ACC112 (cell line): ENCODE results near the gene WNT9A.

Experiments used
- H2AFZ ChIP-seq: fragments of 200-600 bp; sonication (generic); one replicate; pipeline ENCODE4 v1.6.0; 2017; ENCODE audit warnings: antibody characterized with exemption, low read length; ENCODE audit not compliant: unreplicated experiment
- H3K27ac ChIP-seq: fragments of 200-600 bp; sonication (generic); 2 replicates; pipeline ENCODE4 v1.5.1; 2014; ENCODE audit warnings: low read depth, mild to moderate bottlenecking, antibody characterized with exemption, low read length, moderate library complexity
- H3K27me3 ChIP-seq: fragments of 200-600 bp; sonication (generic); 2 replicates; pipeline ENCODE4 v1.6.1; 2014; ENCODE audit warnings: mild to moderate bottlenecking, antibody characterized with exemption, low read length, moderate library complexity, mixed read lengths; ENCODE audit not compliant: insufficient read depth
- H3K36me3 ChIP-seq: fragments of 200-600 bp; sonication (generic); 2 replicates; pipeline ENCODE4 v1.6.1; 2016; ENCODE audit warnings: mild to moderate bottlenecking, antibody characterized with exemption, low read length, moderate library complexity, mixed read lengths; ENCODE audit not compliant: insufficient read depth
- H3K4me1 ChIP-seq: fragments of 200-600 bp; sonication (generic); one replicate; pipeline ENCODE4 v1.6.1; 2016; ENCODE audit warnings: low read length, mixed read lengths; ENCODE audit not compliant: insufficient read depth, unreplicated experiment, control insufficient read depth
- H3K4me3 ChIP-seq: fragments of 200-600 bp; sonication (generic); 2 replicates; pipeline ENCODE4 v1.5.1; 2014; ENCODE audit warnings: mild to moderate bottlenecking, low read depth, low read length
- H3K79me2 ChIP-seq: fragments of 200-600 bp; sonication (generic); one replicate; pipeline ENCODE4 v1.6.0; 2016; ENCODE audit warnings: low read length; ENCODE audit not compliant: control insufficient read depth, unreplicated experiment, insufficient read depth

The WNT9A gene

DNA sequence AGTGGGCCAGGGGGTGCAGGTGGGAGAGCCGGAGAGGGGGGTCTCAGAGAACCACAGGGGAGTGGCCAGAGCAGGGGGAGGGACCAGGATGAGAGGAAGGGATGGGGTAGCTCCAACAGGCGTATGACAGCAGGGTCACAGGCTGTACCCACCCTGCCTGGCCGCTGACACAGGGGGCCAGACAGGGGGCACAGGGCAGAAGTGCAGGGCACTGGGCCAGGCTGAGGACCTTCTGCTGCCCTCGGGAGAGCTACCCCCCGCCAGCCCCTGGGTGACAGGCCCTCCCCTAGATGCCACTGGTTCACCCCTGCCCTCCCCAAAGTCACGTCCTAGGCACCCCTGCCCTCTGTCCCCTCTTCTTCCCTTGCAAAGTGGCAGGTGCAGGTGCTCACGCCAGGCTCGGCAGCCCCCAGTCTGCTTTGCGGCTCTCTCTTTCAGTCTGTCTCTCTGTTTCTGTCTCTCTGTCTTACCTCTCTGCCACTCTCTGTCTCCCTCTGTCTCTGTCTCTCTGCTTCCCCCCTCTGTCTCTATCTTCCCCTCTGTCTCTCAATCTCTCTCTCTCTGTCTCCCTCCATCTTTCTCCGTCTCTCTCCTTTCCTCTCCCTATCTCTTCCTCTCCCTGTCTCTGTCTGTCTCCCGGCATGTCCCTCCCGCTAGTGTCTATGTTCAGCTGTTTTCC lies 48.5 kb downstream of the WNT9A start:
- Histone ChIP-seq H3K27me3 (no peaks in the 10 kb centered on the region), H2AFZ (no peak overlapping the region), H3K27ac (no peak overlapping the region), H3K79me2 (no peaks in the 10 kb centered on the region), H3K4me3 (no peak overlapping the region), H3K4me1 (no peaks in the 10 kb centered on the region), H3K36me3 (no peaks in the 10 kb centered on the region)

DNA sequence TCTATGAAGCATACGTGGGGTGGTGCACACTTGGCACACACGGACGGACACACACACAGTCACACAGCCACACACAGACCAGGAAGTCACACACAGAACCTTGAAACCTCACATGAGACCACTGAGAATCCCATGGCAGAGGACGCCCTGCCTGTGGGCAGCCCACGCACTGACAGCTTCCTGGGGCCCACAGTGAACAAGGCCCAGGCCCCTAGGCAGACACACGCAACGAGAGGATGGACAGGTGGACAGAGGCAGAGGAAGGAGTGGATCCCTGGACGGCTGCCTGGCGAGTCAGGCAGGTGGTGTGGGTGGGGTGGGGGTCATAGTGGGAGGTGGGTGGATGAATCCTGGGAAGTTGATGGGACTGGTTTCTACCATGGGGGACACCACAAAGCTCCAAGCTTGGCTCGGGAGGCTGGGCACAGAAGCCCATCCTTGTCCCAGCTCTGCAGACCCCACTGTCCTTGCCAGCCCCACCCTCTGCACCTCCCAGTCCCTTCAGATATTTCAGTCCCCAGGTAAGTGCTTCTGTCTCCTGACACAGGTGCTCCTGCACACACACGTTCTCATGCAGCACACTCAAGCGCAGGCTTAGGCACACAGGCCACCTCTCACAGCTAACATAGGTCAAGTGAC lies 49.1 kb downstream of the WNT9A start:
- Histone ChIP-seq H3K79me2 (no peaks in the 10 kb centered on the region), H3K4me3 (no peak overlapping the region), H2AFZ (no peak overlapping the region), H3K27ac (no peak overlapping the region), H3K4me1 (no peaks in the 10 kb centered on the region), H3K36me3 (no peaks in the 10 kb centered on the region), H3K27me3 (no peaks in the 10 kb centered on the region)

DNA sequence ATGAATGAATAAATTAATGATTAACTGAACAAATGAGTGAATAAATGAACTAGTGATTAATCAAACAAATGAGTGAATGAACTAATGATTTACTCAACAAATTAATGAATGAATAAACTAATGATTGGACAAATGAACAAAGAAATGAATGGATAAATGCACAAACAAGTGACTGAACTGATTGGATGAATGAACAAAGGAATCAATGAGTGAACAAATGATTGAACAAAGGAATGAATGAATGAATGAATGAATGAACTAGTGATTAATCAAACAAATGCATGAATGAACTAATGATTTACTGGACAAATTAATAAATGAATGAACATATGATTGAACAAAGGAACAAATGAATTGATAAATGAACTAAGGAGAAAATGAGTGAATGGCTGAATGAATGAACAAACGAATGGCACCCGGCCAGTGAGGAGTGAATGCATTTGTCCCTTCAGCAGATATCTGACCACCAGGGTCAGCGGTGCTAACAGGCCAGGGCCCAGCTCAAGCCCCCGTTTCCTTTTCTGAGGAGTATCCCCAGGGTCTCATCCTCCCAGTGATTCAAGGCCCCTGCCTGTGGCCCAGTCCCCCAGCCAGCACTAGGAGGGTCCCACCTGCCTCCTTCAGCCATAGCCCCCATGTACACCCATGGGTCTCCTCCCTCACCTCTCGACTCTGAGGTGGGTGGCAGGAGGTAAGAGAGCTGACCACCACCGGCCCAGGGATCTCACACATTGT lies 49.9 kb downstream of the WNT9A start:
- no peaks in the 10 kb centered on the region for H3K4me1 ChIP-seq
- no peaks in the 10 kb centered on the region for H3K36me3 ChIP-seq
- no peak overlapping the region for H2AFZ ChIP-seq
- no peaks in the 10 kb centered on the region for H3K79me2 ChIP-seq
- H3K4me3 ChIP-seq: no peak overlapping the region
- H3K27ac ChIP-seq: no peak overlapping the region
- no peaks in the 10 kb centered on the region for H3K27me3 ChIP-seq

DNA sequence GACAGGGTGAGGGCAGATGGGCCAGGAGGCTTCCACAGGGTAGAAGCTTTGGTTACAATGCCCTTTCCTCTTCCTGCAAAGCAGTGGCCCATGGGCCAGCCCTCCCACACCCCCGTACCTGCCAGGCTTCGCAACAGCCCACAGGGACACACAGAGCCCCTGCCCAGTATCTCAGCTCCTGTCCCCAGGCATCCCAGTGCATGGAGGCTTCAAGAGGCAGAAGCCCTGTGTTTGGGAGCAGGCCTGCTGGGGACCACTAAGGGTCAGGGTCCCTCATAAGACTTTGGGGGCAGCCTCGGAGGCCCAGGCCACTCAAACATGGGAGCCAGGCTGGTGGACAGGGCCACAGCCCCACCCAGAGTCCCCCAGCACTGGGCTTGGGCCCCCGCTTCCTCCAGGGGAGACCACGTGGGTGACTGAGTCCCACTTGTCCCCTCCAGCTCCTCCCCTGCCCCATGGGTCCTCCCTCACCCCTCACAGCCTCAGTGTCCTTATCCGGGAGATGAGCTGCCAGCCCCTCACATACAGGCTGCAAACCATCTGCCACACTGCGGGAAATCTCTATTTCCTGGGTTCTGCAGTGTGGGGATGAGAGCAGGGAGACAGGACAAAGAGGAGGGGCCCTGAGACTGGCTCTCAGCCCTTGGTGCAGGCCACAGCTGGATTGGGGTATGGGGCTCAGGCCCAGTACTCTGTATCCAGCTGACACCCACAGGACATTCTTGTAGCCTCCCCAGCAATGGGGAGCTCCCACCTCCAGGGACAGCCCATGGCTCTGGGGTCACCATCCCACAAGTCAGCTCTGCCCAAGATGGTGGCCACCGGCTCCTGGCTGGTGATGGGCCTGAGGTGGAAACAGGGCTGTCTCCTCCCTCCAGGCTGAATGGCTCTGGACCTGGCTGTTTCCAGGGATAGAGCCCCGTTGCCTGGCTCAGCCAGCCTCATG lies 50.7 kb downstream of the WNT9A start:
- Histone ChIP-seq H3K4me1 (no peaks in the 10 kb centered on the region), H3K27me3 (no peaks in the 10 kb centered on the region), H2AFZ (no peak overlapping the region), H3K27ac (no peak overlapping the region), H3K4me3 (no peak overlapping the region), H3K79me2 (no peaks in the 10 kb centered on the region), H3K36me3 (no peaks in the 10 kb centered on the region)

DNA sequence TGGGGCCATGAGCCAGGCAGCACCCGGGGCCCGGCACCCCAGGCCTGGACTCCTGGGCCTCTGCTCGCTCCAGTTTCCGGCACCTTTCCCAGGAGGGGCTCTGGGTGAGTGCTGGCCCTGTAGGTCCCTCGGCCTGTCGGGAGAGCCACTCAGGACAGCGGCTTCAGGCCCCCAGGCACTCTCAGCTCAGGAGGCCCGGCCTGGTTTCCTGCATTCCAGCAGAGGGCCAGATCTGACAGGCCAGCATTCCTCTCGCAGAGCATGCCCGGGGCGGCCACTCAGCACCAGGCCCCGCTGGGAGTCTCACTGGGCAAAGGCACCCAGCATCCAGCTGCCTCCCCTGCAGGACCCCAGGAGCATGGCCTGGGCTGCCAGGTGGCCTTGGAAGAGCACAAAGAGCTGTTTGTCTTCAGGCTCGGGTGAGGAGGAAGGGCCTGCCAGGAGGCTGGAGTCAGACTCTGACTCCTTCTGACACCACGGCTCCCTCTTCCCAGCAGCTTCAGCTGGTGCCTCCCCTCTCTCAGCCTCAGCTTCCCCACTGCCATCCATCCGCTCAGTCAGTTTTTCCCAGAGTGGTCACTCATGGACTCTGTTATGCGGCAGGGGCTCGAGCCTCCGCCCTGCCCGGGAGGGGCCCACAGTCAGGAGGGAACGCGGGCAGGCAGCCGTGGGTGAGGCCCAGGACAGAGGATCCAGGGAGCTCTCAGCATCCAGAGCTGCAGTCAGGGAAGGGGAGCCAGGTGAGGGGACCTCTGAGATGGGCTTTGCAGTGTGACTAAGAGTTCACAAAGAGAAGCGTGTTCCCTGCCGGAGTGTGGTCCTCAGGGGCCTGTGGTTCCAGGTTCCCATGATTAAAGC lies 51.7 kb downstream of the WNT9A start:
- H3K36me3 ChIP-seq: no peaks in the 10 kb centered on the region
- no peaks in the 10 kb centered on the region for H3K79me2 ChIP-seq
- no peaks in the 10 kb centered on the region for H3K4me1 ChIP-seq
- no peak overlapping the region for H2AFZ ChIP-seq
- H3K27ac ChIP-seq: no peak overlapping the region
- no peaks in the 10 kb centered on the region for H3K27me3 ChIP-seq
- no peak overlapping the region for H3K4me3 ChIP-seq

DNA sequence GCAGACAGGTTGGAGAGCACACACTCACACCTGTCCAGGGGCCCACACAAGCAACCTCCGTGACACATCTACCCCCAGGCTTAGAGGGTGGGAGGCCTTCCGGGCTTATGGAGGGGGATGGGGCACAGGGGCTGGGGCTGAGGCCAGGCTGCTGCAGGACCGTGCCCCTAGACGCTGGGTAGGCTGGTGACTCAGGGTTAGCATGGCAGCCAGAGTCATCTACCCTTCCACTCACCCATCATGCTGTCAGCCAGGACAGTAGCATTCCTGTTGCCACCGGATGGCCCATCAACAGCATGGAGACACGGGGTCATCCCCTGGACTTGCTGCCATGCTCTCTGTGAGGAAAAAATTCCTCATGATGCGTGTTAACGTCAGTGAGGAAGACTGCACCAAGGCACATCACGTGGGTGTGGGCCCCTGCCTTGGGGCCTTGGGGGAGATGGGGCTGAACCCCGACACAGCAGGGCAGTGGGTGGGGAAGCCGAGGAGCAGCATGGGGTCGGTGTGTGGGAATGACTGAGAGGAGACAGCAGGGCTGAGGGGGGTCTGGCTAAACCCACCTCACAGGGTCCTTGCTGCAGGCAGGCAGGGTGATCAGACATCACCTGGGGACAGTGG lies 52.8 kb downstream of the WNT9A start:
- Histone ChIP-seq H3K27me3 (no peaks in the 10 kb centered on the region), H3K4me3 (no peak overlapping the region), H2AFZ (no peak overlapping the region), H3K27ac (no peak overlapping the region), H3K4me1 (no peaks in the 10 kb centered on the region), H3K79me2 (no peaks in the 10 kb centered on the region), H3K36me3 (no peaks in the 10 kb centered on the region)

DNA sequence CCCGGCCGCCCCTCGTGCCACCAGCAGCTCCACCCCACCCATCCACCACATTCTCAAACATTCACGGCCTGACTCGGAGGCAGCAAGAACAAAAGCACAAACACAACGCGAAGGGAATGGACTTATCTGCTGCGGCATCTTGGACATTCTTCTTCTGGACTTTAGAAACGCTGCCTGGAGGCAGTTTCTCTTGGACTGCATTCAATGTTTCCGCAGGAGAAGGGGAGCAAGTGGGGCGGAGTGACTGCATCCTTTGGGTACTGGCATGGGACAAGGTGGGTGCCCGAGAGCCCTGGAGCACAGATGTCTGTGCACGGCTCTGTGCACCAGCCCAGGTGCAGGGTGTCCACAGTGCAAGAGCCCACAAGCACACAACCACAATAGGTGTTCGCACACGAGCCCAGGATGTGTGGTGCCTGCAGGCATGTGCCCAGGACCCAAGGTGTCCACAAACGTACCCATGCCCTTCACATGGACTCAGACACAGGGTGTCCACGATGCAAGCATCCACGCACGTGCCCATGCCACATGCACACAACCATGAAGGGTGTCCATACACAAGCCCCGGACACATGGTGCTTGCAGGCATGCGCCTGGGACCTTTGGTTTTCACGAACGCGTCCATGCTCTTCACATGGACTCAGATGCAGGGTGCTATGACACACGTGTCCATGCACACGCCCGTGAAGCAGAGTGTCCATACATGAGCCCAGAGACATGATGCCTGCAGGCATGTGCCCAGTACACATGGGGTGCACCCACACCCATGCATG lies 53.6 kb downstream of the WNT9A start:
- Histone ChIP-seq H3K36me3 (no peaks in the 10 kb centered on the region), H3K4me1 (no peaks in the 10 kb centered on the region), H3K27ac (no peak overlapping the region), H3K4me3 (no peak overlapping the region), H3K27me3 (no peaks in the 10 kb centered on the region), H2AFZ (no peak overlapping the region), H3K79me2 (no peaks in the 10 kb centered on the region)

DNA sequence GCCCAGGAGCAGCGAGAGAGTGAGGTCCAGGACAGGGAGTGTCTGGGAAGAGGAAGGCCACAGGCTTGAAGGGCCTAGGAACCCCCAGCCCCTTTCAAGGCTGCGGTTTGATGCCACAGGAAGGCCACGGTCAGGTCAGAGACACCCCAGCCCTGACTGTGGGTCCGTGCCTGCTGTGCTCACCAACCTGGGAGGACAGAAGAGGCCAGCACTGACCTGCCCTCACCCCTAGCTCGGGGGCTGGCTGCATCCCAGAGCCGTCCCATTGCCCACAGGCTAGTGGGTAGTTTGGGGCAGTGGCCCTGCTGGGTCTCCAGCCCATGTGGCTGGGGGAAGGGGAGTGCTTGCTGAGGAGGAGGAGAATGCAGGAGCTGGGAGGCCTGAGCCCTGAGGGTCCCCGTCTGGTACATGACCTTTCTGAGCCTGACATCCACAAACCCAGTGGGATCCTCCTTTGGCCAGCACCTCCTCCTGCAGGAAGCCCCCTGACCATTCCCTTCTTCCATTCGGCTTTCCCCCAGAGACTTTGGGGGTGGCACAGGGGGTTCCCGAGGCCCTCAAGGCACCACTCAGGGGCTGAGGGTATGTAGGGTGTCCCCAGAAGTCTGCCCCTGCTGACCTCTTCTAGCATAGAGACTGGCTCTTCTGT lies 54.3 kb downstream of the WNT9A start:
- Histone ChIP-seq H3K36me3 (no peaks in the 10 kb centered on the region), H3K4me3 (no peak overlapping the region), H3K27ac (no peak overlapping the region), H3K79me2 (no peaks in the 10 kb centered on the region), H3K27me3 (no peaks in the 10 kb centered on the region), H3K4me1 (no peaks in the 10 kb centered on the region), H2AFZ (no peak overlapping the region)
